Epidermal melanocyte (primary cell): ENCODE measurements around the gene SPOCK2.
A peak's percentile ranks its signal among the peaks of the same experiment; 100 is the strongest.
"Not testable (repeated sequence)": the region's sequence is repeated elsewhere in the genome, so short reads cannot be mapped to it uniquely, and the experiment has no call there.

Experiments
- DNase-seq: peaks from one replicate; pipeline ENCODE4 v3.0.0; 2011; ENCODE audit warnings: low spot score; ENCODE audit not compliant: insufficient read length

Gene SPOCK2

GRCh38 chr10:72087969-72088888 lies at the start of gene SPOCK2:
SPOCK2 (minus strand) TSS chr10:72088551; CDS start chr10:72088328, 223 bp downstream.
- DNase-seq: no peak

DNA sequence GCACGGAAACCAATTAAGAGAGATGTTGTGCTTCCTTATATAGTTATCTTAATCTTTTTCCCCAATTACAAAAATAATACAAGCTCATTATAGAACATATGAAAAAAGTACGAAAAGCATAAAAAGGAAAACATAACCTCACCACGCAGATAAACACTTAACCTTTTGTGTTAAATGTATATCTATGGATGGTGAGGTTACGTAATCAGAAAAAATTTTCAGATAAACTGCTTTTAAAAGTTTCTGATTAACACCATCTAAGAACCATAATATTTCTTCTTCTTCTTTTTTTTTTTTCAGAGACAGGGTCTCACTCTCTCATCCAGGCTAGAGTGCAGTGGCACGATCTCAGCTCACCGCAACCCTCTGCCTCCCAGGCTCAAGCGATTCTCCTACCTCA lies 49.2 kb upstream of the SPOCK2 start:
- no peak for DNase-seq

- DNase-seq: not testable (repeated sequence)
Observed at GRCh38 chr10:72136225-72136624, 47.9 kb upstream of the SPOCK2 start.

GRCh38 chr10:72134785-72135767 lies 46.7 kb upstream of the SPOCK2 start:
- no peak for DNase-seq

DNA sequence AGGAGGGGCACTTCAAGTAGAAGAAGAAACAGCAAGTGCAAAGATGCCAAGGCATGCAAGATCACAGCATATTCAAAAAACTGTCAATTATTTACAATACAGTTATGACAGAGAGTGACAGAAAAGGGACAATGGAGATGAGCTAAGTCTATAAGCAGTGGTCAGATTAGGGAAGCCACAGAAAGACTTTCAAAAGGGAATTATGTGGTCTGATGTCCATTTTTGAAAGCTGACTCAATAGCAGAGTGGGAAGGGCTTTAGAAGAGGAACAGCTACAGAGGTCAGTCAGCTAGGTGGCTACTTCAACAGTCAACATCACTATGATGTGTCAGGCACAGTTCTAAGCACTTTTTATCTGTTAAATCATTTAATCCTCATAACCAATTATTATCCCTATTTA lies 45.2 kb upstream of the SPOCK2 start:
- no peak for DNase-seq

DNA sequence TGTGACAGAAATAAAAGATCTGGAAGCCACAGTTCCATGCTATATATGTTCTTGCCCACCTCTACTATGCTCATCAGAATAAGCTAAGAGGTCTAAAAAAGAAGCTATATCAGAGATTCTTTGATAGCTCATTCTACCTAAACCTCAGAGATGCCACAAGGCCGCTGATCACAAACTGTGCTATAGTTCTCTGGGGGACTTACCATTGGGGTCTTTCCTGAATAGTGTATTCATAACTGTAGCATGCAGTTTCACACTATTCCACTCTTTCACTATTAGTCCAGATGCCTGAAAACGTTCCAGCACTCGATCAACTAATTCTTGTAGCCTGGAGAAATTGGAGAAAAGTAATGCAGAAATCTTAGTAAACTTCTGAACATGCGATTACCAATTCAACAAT lies 44.5 kb upstream of the SPOCK2 start:
- no peak for DNase-seq

GRCh38 chr10:72127571-72127970 lies 39.2 kb upstream of the SPOCK2 start:
- no peak for DNase-seq

DNA sequence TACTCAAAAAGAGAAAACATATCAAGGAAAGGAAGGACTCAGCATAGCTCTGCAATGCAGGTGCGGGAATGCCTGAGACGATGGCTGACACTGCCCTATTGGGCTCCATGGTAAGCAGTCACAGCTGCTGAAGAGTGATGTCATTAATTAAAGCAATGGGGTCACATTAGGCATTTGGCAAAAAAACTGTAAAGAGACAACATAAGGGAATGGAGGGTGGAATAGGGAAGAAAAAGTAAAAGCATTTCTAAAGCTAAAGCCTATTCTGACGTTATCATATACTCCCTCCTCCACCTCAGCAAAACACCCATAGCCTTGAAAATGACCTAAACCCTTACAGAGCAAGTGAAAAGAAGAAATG lies 38.5 kb upstream of the SPOCK2 start:
- DNase-seq: no peak

GRCh38 chr10:72126184-72126871 lies 38.0 kb upstream of the SPOCK2 start:
- DNase-seq: peak; percentile 50

DNA sequence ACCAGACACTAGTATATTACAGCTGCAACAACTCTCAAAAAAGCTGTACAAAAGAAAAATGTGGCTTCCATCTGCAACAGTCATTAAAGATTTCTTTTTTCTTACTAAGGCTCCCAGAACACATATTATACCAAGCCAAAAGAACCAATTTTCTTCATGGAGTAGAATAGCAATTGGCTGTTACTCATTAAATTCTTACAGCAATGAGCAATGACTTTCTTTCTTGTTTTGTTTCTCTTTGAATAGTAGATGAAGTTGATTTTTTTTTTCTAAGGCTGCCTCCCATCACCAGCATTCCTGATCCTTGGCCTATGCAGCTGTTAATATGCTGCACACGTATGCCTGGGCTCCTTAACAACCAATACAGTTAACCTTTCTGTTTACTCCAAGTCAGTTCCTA lies 36.6 kb upstream of the SPOCK2 start:
- no peak for DNase-seq

GRCh38 chr10:72124381-72124780 lies 36.0 kb upstream of the SPOCK2 start:
- no peak for DNase-seq

DNA sequence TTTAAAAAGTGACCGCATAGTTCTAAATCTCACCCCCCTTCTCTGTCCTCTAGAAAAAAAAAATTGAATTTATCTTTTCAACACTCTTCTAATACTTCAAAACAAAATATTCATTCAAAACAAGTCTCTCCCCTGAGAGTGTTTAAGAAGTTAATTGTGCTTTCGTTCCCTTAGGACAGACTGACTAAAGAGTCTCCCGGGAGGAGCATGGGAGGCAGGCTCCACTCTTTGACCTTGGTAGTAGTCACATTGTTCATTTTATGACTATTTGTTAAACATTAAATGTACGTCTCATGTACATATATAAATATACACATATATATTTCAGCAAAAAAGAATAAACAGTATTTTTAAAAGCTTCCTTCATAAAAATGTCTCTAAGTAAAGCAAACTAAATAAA lies 35.3 kb upstream of the SPOCK2 start:
- no peak for DNase-seq

GRCh38 chr10:72122221-72122620 lies 33.9 kb upstream of the SPOCK2 start:
- no peak for DNase-seq

DNA sequence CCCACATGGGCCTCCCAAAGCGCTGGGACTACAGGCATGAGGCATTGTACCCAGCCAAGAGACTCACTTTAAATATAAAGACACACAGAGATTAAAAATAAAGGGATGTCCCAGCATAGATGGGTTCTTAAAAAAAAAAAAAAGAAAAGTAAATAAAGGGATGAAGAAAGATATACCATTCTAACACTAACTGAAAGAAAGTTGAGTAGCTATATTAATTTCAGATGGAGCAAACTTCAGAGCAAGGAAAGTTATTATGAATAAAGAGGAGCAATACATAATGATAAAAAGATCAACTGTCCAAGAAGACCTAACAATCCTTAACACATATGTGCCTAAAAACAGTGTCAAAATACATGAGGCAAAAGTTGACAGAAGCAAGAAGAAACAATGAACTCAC lies 33.0 kb upstream of the SPOCK2 start:
- DNase-seq: no peak

DNA sequence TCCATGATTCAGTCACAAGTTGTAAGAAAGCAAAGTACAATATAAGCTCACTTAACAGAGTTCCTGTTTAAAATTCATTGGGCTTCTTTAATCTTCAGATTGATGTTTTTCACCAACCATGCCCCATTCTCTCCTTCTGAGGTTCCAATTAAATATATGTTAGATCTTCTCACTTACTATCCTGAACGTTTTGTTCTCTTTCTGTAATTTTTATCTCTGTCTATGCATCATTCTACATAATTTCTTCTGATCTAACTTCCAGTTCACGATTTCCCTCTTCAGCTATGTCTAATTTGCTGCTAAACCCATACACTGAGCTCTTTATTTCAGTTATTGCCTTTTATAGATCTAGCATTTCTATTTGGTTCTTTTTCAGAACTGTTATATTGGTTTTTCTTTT lies 28.0 kb upstream of the SPOCK2 start:
- DNase-seq: no peak

DNA sequence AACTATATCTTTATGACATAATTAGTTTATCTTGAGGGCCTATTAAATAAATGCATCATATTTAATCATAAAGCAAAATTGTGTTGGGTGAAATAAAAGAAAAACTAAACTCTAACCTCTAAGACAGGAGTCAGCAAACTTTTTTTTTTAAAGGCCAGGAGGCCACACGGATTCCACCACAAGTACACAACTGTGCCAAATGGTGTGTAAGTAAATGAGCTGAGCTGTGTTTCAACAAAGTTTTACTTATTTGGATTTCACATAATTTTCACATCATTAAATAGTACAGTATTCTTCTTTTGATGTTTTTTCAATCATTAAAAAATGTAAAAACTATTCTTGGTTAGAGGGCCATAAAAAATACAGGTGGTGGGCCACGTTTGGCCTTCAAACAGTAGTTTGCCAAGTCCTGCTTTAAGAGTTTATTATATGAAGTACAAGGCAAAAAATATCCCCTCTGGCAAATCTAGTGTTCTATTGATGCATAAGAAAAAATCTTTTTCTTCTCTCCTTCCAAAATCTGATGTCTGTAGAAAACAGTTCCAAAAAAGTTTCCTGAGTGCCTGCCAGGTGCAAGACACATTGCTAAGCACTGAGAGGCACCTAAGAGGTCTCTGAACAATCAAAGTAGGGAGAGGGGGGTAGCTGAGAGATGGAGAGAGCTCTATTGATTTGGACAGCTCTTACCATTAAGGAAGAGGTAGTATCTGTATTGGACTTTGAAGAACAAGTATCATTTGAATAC lies 26.5 kb upstream of the SPOCK2 start:
- no peak for DNase-seq

DNA sequence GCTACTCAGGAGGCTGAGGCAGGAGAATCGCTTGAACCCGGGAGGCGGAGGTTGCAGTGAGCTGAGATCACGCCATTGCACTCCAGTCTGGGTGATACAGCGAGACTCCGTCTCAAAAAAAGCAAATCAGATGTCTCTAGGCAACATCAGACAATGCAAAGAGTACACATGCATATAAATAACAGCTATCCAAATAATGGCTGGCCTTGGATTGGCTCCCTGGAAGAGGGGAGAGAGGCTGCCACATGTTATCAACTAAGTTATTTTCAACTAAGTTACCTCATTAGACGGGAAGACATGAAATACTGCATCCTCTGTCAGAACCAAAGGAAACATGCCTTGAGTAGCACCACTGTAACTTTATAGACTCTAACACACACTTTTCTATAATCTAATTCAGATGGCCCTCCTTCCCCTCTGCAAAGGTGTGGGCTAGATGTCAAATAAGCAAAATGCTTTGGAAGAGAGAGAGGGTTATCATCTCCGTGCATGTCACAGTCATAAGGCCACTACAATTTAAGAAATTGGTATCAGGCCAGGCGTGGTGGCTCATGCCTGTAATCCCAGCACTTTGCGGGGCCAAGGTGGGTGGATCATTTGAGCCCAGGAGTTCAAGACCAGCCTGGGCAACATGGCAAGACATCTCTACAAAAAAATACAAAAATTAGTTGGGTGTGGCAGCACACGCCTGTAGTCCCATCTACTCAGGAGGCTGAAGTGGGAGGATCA lies 22.5 kb upstream of the SPOCK2 start:
- DNase-seq: no peak

GRCh38 chr10:72109636-72110157 lies 21.3 kb upstream of the SPOCK2 start:
- no peak for DNase-seq

DNA sequence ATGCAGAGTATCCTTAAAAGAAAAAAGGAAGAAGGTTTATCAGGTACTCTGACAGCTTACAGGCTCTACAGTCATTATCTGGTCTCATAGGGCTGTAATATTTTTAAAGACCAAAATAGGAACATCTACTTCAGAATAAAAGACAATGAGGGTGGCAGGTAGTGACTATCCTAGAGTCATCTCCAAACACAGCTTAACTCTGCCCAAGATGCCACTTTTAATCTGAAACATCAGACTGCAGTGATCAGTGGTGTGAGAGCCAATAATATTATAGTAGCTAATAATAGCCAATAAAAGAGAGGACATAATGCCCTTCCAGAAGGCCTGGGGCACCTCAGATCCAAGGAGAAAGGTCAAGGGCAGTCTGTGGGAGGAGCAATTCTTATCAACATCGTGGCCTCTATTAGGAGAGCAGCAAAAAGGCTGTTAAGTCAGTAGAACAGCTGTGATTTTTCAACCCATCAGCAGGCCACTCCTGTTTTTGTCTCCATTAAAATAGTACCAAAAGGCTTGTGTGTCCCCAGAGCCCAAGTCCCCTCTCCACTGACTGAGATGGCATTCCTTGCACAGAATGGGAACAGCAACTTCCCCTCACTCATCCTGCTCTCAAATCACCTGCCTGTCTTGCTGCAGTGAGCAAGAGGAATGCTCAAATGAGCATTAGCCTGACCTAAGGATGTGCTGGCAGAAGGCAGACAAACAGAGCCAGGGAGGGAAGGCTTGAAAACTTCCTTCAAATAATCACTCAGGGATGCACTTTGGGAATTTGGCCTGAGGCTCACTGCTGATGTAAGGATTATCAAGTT lies 20.7 kb upstream of the SPOCK2 start:
- DNase-seq: no peak
